Erythroblast (primary cell): ENCODE data around the gene MRPL10.

Experiments used
- DNase-seq, 2 experiments: peaks; one replicate each; lab custom pipeline; 2025; lab: John Stamatoyannopoulos, UW
- GATA1 ChIP-seq: IDR thresholded peaks from 2 replicates; pipeline ENCODE4 v1.6.1; 2011; ENCODE audit warnings: low read depth, mild to moderate bottlenecking, control low read depth, low read length, moderate library complexity
- POLR2A ChIP-seq: IDR thresholded peaks from 2 replicates; pipeline ENCODE4 v1.6.1; 2011; ENCODE audit warnings: mild to moderate bottlenecking, low read length

Gene MRPL10

DNA sequence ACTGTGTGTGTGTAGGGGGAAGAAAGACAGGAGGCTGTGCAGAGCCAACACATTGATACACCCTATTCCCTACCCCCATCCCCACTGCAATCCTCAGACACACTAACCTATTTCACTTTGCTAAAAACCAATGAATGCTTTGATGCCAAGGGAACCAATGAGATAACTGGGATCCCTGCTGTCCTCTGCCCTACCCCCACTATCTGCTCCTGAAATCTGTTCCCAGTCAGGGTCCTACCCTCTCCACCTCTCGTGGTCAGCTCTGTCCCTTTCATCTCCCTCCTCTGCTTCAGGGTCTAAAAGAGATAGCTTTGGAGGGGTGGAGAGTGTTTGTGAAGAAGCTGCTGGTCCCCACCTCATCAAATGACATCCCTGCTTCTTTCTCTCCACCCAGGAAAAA lies 38.7 kb upstream of the MRPL10 start:
- no peak for TF ChIP-seq POLR2A
- TF ChIP-seq GATA1 = no peak
- DNase-seq = no peak

DNA sequence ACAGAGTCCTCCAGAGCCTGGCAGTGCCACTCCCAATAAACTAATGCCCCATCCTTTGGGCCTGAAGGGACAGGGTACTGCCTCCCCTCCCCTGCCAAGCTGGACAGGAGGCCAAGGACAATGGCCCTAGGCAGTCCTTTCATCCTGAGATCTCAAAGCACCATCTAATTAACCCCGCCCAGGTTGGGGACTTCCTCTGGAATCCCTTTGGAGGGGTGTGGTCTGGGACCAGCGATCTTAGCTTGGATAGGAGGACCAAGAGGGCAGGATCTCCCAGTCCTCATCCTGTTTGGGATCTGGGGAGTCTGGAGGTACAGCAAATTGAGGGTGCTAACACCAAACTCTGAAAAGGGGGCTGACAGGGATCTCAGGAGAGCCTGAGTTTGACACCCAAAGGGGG lies 37.8 kb upstream of the MRPL10 start:
- TF ChIP-seq GATA1 (no peak), POLR2A (no peak)

DNA sequence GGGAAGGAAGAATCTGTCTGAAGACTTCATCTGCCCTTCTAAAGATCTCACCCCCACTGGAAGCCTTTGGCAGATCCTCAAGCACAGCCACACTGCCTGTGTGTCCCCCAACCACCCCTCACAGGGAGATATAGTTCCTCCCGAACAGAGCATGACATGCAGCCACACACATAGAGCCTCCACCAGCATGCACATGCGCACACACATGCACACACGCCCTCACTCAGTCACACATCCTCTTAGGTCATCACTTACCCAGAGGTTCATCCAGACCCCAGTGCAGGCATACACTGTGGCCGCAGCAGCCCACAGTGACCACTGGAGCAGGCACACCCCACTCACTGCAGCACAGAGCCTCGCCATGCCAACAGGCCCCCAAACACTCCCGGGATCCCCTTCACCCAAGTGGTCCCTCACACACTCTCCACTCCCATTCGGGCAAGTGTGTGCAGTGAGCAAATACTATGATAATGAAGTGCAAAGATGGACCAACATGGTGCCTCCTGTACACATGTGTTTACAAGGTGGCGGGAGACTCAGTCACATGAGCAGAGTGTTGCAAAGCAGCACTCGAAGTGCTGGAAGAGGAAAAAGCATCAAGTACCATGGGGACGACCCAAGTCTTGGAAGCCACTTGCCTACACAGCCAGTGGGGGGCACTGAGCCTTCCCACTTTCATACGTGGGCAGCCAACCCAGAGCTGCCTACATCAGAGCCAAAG lies 36.6 kb upstream of the MRPL10 start:
- DNase-seq = peak; percentile 17 to 29
- TF ChIP-seq GATA1 (no peak), POLR2A (no peak)

More for the DNA sequence above, 37.8 kb upstream of the MRPL10 start:
- DNase-seq = no peak

DNA sequence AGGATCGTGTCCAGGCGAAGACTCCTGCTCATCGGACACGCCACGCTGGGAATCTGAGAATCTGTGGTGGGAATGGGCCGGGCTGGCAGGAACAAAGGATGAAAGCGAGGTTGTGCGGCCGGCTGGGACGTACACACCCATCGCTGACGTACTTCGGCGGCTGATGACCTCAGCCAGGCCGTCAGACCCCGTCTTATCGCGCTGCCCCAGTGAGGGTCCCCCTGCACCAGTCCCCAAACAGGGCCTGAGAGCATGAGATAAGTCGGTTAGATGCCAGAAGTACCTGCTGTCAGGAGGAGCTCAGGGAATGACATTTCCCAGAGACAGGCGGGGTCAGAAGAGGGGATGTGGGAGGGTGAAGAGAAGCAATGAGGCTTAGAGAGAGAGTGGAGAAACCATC lies 35.6 kb upstream of the MRPL10 start:
- TF ChIP-seq POLR2A (no peak), GATA1 (no peak)
- DNase-seq = peak; percentile 88 to 91

DNA sequence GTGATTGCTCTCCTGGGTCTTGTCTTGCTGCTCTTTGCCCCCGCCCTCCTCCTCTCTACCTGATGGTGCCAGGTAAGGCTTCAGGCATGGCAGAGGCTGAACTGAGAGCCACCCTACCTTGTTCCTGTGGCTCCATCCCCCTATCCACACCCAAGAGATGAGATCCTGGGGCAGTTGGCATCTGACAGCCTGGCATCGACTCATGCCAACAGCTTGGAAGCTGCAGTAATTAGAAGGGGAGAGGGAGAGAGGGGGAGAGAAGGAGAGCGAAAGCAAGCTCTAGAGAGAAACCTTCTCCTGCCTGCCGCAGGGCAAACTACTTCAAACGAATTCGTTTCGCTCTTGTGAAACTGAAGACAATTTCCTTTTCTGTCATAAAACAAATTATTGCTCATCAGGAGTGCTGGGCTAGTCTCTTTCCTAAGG lies 33.5 kb upstream of the MRPL10 start:
- no peak for DNase-seq
- TF ChIP-seq GATA1 (no peak), POLR2A (no peak)

DNA sequence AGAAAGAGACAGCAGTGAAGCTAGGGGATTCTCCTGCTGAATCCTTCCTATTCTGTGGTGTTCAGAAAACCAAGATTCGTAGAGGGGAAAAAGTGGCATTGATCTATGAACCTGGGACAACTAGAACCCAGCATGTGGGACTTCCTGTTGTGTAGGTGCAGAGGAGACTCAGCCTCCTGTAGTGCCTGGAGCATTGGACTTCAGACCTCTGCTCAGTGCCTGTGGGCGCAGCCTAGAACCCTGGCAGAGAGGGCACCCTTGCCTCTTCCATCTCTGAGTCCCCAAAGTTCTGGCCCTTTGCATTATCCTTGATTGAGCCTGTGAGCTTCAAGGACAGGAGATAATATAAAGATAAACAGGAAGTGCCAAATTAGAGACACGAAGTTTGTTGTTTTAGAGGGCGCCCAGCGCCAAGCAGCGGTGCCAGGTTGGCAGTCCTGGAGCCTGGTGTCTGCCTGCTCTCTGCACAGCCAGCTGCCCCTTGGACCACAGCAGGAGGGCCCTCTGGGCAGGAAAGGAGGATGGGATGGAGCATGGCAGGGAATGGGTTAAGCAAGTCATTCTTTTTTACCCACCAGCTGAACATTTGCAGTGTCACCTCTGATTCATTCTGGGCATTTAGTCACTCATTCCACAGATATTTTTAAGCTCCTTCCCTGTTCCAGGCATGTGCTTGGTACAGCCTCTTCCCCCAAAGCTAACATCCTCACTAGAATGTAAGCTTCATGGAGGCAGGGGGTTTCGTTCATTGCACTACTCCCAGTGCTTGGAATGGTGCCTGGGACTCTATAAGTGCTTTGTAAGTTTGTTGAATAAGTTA lies 31.5 kb upstream of the MRPL10 start:
- no peak for TF ChIP-seq POLR2A
- TF ChIP-seq GATA1 = no peak
- DNase-seq = peak in 1 of 2 experiments; percentile 40

DNA sequence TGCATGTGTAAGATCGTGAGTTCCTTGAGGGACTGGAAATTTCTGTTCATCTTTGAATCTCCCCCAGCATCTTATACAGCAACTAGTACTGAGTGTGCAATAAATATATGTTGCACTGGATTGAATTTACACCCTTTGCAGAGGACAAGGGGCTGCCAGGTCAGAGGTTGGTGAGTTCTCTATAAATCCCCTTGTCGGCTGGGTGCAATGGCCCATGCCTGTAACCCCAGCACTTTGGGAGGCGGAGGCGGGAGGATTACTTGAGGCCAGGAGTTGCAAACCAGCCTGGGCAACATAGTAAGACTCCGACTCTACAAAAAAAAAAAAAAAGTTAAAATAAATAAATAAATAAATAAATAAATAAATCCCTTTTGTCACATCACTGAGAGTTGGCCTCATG lies 29.0 kb upstream of the MRPL10 start:
- TF ChIP-seq GATA1 = no peak
- no peak for TF ChIP-seq POLR2A

DNA sequence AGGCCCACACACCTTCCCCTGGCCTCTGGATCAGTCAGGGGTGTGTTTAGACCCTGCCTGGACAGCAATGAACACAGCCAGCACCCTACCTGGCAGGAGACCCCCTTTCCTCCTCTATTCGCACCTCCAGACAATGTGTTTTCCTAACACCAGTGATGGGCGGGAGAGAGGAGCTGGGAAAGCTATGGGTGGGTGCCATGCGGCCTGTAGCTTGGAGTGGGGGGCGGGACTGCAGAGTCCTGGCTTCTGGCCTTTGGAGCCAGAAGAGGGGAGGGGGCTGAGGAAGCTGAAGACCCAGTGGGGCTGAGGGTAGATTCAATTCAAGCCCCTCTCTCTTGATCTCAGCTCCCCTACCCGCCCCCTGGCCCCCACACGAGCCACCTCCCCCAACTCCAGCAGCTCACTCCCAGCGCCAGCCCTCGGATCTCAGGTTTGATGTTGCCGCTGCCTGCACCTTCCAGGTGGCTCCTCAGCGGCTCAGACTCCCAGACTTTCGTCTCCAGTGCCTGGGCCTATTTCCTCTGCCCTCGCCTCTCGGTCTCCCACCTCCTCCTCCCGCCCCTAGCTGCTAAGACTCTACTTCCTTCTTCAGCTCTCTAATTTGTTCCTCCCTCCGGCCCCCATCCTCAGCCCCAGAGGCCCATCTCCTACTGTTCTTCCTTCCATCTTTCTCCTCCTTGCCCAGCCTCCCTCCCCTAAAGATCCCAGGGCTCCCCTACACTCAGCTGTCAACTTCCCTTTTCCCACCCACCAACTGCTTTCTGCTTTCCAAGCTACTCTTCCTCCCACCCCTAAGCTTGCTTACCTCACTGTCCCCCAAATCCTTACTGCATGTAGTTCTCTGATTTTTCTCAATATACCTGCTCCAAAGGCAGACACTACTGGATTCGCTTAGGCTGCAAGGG lies 26.5 kb upstream of the MRPL10 start:
- no peak for DNase-seq
- TF ChIP-seq POLR2A (no peak), GATA1 (no peak)

More for the DNA sequence above, 29.0 kb upstream of the MRPL10 start:
- DNase-seq = no peak

DNA sequence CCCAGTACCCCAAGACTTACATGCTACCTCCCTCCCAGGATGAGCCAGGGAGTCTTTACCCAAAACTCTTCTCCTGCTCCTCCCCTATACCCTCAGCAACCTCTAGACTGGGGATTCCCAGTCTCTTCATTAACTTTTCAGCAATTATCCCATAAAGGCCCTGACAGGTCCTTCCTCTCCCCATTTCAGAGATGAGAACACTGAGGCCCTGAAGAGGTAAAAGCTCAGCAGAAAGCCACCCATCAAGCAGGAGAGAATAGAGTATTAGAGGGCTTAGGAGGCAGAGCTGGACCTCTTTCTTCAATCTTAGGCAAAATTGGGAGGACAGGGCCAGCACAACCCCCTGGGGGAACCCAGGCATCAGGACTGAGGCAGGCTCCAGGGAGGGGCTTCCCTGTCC lies 25.5 kb upstream of the MRPL10 start:
- TF ChIP-seq GATA1 (no peak), POLR2A (no peak)
- no peak for DNase-seq

DNA sequence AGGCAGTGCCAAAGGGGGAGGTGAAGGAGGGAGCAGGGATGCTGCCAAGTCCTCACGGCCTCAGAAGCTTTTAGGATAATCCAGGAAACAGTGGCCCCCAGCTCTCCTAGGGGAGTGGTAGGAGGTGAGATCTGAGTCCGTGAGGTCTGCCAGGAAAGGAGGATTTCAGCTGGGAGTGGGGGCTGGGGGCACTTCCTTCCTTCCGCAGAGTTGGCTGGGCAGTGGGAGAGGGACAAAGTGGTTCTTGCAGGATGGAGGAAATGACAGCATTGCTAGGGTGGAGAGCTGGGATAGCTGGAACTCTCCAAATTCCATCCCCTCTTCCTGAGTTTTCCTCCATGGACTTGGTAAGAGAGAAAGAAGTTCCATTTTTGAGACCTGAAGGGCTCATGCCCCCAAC lies 24.4 kb upstream of the MRPL10 start:
- TF ChIP-seq POLR2A = no peak
- TF ChIP-seq GATA1 = no peak
- no peak for DNase-seq

DNA sequence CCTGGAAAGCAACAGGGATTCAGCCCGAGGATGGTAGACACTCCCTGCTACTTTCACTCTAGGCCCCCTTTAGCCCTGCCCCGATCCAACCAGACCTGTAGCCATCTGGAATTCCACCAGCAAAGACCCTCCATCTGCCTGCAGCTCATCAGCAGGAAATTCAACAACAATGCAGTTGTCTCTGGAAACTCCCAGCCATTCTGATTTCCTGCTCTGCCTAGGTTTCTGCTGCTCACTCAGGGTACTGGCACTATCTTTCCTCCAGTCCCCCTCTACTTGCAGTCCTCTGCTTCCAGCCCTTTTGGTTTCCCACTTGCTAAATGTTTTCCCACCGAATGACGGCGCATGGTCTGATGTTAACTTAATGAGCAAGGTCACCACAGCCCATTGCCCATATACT lies 22.3 kb upstream of the MRPL10 start:
- TF ChIP-seq GATA1 (no peak), POLR2A (no peak)
- no peak for DNase-seq

DNA sequence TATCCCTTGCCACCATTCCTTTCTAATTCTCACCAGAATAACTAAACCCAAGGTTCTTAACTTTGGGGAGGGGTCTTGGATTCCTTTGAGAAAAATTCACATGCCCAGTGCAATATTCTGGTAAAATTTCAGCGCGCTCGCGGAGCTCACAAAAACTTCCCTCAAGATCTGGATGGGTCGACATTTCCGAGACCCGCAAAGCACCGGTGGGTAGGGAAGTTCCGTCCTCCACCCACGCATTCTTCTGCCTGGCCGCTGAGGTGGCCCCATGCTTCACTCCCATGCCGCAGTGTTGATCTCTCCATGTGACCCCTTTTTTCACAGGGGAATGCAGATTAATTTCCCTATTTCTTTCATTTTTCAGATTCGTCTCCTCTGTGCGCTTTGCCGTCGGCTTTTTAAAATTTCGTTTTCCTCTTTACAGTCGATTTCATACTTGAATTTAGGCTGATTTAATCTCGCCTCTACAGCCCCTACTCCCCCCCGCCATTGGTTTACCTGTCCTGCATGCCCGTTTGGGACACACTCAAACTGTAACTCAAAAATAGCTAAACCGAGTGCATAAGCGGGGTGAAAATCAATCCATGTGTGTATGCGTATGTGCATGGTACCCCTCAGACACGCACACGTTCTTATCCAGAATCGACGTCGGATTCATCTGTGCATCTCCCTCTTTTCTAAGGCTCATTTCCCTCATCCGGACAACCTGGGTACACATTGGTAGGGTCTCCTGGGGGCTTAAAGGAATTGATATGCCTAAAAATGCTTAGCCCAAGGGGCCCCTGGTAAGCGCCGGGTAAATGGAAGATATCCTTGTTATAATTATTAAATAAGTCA lies 21.0 kb upstream of the MRPL10 start:
- DNase-seq = no peak
- TF ChIP-seq GATA1 (no peak), POLR2A (no peak)

DNA sequence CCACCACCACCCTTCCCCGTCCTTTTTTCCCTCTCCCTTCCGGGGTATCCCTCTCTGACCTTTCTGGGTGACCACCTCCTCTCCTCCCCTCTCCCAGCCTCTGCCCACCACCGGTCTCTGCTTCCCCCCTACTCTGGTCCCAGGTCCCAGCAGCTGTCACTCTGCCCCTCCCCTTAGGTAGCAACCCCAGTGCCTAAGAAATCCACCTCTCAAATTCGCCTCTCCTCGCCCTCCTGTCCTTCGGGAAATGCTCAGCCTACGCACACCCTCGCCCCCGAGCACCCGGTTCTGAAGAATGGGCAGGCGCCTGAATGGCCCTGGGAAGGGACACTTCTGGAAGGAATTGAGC lies 20.4 kb upstream of the MRPL10 start:
- no peak for DNase-seq
- TF ChIP-seq POLR2A (no peak), GATA1 (no peak)
